GM12801 (cell line): ENCODE data around the gene REST.

ENCODE experiments used
- TF ChIP-seq, protein P1 (sequence below): IDR thresholded peaks from one replicate; pipeline ENCODE4 v1.5.1; 2011; ENCODE audit warnings: control low read depth; ENCODE audit not compliant: insufficient read length; ENCODE audit errors: extremely low read depth

REST gene

DNA sequence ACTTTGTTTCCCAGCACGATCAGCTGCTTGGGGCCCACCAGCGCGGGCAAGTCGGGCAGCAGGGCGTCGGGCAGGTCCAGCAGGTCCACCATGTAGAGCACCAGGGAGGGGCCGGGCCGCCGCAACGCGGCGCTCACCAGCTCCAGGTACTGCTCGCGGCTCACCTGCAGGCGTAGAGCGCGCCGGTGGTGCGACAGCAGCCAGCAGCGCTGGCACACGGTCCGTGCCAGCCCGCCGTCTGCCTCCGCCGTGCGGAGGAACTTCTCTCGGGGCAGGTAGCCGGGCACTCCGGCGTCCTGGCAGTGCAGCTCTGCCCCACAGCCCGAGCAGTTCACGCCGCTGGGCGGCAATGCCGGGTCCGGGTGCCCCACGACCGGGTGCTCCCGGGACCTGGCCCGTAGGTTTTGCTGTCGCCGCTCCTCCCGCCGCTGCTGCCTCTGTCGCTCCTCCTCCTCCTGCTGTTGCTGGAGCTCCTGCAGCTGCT, 69.2 kb downstream of the REST start:
- TF ChIP-seq, protein P1, sequence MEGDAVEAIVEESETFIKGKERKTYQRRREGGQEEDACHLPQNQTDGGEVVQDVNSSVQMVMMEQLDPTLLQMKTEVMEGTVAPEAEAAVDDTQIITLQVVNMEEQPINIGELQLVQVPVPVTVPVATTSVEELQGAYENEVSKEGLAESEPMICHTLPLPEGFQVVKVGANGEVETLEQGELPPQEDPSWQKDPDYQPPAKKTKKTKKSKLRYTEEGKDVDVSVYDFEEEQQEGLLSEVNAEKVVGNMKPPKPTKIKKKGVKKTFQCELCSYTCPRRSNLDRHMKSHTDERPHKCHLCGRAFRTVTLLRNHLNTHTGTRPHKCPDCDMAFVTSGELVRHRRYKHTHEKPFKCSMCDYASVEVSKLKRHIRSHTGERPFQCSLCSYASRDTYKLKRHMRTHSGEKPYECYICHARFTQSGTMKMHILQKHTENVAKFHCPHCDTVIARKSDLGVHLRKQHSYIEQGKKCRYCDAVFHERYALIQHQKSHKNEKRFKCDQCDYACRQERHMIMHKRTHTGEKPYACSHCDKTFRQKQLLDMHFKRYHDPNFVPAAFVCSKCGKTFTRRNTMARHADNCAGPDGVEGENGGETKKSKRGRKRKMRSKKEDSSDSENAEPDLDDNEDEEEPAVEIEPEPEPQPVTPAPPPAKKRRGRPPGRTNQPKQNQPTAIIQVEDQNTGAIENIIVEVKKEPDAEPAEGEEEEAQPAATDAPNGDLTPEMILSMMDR: no peak

DNA sequence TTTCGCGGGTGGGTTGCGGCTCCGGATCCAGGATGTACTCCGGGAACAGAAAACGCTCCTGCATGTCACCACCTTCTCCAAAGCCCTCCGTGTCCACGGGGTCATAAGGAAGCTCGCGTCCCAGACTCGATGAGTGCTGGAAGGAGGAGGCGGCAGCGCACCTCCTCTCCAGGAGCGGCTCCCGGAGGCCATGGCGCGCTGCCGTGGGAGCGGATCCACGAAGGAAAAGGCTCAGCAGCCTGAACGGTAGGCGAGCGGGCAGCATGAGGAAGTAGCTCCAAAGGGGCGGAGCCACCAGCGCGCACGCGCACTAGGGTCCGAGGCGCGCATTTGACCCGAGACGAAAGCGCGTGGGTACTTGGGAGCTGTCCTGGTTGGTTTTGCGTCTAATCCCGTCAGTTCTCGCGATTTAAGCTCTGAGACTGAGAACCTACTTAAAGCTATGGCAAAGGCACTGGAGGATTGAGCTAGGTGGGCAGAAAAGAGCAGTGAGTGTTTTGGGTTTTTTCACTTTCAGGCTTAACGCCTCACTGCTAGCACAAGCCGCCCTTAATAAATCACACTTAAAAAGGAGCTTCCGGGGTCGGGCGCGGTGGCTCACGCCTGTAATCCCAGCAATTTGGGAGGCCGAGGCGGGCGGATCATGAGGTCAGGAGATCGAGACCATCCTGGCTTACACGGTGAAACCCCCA, 69.8 kb downstream of the REST start, which contains the start of gene NOA1:
Gene NOA1, minus strand, starts transcription at position 286 of the 692 bp plus-strand sequence. Its CDS starts 21 bp downstream, at position 265.
- TF ChIP-seq, protein P1: no peak

DNA sequence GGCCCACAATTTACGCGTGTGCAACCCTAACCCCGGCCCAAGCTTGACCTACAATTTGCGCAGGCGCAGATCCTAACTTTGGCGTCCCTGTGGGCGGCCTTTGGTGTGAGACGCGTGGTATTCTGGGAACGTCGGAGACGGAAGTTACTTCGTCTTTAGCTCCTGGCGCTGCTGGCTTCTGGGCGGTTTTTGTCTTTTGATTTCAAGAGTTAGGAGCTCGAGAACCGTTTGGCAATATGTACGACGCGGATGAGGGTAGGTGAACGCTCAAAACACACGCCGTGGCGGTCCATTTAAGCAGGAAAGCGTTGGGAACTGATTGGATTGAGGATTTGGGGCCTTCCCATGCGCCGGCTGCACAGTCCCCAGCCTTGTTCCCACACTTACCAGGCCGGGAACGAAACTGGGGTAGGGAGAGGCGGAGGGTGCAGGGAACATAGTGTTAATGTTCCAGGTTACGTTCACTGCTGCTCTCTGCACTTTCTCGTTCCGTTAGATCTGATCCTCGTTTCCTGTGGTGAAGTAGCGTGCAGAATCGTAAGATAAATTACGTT, 71.1 kb downstream of the REST start, which contains the start of gene POLR2B:
Gene POLR2B, plus strand, starts transcription at position 147 of the 554 bp plus-strand sequence. Its CDS starts 90 bp downstream, at position 237.
- TF ChIP-seq, protein P1: no peak

DNA sequence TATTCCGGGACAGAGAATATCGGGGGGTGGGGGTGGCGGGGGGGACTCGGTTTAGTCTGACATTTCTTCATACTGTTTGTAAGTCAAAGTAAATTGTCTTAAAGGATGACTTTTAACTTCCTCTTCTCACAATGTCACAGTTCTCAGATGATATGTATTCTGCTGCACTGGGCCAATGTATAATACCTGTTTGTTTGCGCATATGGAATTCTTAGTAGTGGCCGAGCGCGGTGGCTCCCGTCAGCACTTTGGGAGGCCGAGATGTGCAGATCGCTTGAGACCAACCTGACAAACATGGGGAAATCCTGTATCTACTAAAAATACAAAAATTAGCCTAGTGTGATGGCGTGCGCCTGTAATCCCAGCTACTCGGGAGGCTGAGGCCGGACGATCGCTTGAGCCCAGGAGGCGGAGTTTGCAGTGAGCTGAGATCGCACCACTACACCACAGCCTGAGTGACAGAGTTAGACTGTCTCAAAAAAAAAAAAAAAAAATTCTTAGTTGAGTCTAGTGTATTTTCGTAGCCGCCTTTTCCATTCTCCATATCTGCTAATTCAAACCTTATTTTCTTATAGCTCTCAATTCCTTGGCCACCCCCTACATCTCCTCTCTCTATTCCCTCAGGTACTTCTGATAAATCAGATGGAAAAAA, 71.8 kb downstream of the REST start:
- TF ChIP-seq, protein P1: no peak

DNA sequence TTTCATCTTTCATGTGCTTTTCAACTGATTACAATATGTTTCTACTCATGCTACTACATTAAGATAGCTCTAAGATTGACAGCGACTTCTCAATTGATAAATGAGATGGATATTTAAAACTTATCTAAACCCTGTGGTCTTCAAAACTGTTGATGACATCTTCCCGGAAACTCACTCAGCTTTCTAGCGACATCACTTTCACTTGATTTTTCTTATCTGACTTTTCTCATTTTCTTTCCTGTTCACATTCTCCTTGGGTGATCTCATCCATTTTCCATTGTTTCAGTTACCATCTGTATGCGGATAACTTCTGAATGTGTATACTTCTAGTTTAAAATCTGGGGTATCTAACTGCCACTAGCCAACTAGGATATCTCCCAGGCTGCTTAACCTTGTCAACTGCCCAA, 74.1 kb downstream of the REST start:
- TF ChIP-seq, protein P1: no peak

DNA sequence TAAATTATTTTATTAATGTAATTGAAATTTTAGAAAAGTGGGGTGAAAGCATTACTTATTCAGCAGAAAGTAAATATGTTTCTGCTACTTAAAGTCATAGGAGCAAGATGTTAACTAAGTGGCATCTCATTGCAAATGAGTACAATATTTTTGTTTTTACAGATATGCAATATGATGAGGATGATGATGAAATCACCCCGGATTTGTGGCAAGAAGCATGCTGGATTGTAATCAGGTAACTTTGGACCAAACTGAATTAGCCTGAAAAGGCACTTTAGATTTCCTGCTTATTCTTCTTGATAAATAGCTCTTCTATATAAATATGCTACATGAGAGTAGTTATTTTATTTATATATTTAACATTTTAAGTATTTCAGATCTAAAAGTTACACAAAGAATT, 78.5 kb downstream of the REST start:
- TF ChIP-seq, protein P1: no peak

DNA sequence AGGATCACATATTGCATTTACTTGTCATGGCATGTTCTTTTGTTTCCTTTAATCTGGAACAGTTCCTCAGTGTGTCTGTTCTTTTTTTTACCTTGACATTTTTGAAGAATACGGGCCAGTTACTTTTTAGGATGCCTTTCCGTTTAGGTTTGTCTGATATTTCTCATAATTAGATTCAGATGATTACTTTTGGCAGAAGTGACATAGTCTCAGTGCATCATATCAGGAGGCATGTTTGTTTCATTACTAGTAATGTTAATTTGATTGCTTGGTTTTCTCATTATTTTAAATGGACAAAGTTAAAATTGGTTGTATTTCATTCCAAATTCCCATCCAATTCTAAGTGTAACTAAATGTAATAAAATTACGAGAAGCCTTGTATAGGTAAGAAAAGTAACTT, 79.3 kb downstream of the REST start:
- TF ChIP-seq, protein P1: no peak
